ENCODE results near the gene ABCA1. TPM values are rescaled to one million over a fixed set of nuclear protein-coding genes. Genes with fewer than 3 reads are reported as not detected.

The ABCA1 gene
- total and polyA plus RNA-seq, 4 experiments from 2014 or later, result 0.57 to 1.2 (median 0.91) TPM

DNA sequence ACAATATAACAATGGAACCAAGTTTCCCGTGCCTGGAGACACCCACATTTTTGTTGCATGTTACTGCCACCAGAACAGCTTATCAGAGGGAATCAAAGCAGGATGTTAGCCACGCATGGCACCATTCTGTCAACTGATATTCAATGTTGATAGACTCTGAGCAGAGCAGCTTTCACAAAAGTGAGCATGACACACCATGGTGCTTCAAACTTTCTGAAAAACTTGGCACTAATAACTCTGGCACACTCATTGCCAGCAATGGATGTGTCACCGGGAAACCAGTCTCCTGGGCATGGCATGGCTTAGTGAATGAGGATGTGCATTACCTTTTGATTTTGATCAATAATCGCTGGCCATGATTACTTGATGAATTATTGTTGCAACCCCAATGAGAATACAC is 144.4 kb downstream of the ABCA1 start:
- ChIA-PET CTCF (ENCODE audit: partially characterized antibody) (interaction anchor here (1.1 kb wide), 1 partner anchor 335 kb away, joined by 3 read pairs; no protein-coding TSS in a partner anchor), POLR2A (ENCODE audit: partially characterized antibody) (no interaction called here)
- Histone ChIP-seq H3K4me3 (ENCODE audit: low read length in 2 of 2) (no peak overlapping the region), H3K27ac (ENCODE audit: low read depth, low read length) (no peak overlapping the region), H3K36me3 (ENCODE audit: insufficient read depth, low read length) (no peaks in the 10 kb centered on the region), H3K27me3 (ENCODE audit: insufficient read depth, low read length) (no peaks in the 10 kb centered on the region), H3K4me1 (ENCODE audit: insufficient read depth, low read length) (no peaks in the 10 kb centered on the region), H3K9me3 (ENCODE audit: control insufficient read depth in 1 of 2, low read length in 2 of 2) (no peaks in the 10 kb centered on the region)
- H3K9me3 Mint-ChIP-seq, result no peaks in the 10 kb centered on the region
- peaks cover 0 to 16% of the 10 kb centered on the region in 2 donors for H3K36me3 Mint-ChIP-seq
- H3K27me3 Mint-ChIP-seq, result no peaks in the 10 kb centered on the region
- H3K27ac Mint-ChIP-seq, result no peak overlapping the region
- DNase-seq, result no peak
- intact Hi-C loops (cut with micrococcal nuclease), result no loop called here
- no peak overlapping the region for H3K4me3 Mint-ChIP-seq
- H3K4me1 Mint-ChIP-seq, result no peaks in the 10 kb centered on the region

DNA sequence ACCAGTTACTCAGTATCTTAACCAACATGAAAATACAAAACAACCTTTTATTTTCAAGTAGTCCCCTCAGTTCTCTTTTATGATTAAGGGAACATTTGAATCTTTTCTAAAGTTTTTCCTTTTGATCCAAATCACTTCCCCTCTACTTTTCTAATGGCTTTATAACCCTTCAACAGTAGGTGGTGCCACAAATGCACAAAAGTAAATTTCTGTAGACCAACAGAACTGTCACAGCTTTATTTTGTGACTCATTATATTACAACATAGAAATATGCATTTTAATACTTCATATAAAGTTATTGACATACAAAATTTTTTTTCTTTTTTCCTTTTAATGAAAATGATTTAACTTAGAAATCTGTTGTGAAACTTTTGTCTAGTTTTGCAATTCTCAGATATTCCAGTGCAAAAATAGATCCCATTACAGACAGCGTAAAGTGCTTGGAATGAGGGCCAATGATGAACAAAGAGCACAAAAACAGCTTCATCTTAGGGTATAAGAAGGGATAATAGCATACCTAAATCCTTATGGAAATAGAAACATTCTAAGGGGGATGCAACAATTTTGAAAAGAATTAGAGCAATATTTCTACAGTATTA is 147.1 kb downstream of the ABCA1 start:
- intact Hi-C loops (cut with micrococcal nuclease), result loop anchor here (1.0 kb wide), 1 partner anchor 376 kb away; no protein-coding TSS in a partner anchor
- H3K4me1 ChIP-seq (ENCODE audit: insufficient read depth, low read length), result no peaks in the 10 kb centered on the region
- no peaks in the 10 kb centered on the region for H3K9me3 ChIP-seq (ENCODE audit: control insufficient read depth in 1 of 2, low read length in 2 of 2)
- DNase-seq, result peak in 1 of 5 donors; percentile 17
- Mint-ChIP-seq H3K36me3 (peaks cover 0 to 8% of the 10 kb centered on the region in 2 donors), H3K27me3 (no peaks in the 10 kb centered on the region), H3K4me1 (no peaks in the 10 kb centered on the region), H3K9me3 (no peaks in the 10 kb centered on the region), H3K27ac (no peak overlapping the region), H3K4me3 (no peak overlapping the region)
- no peaks in the 10 kb centered on the region for H3K36me3 ChIP-seq (ENCODE audit: insufficient read depth, low read length)
- POLR2A ChIA-PET (ENCODE audit: partially characterized antibody), result no interaction called here
- CTCF ChIA-PET (ENCODE audit: partially characterized antibody), result interaction anchor here (1.2 to 1.4 kb wide), 2 partner anchors 635 to 938 kb away, joined by 3 to 8 read pairs; no protein-coding TSS in a partner anchor
- H3K27me3 ChIP-seq (ENCODE audit: insufficient read depth, low read length), result no peaks in the 10 kb centered on the region
- H3K27ac ChIP-seq (ENCODE audit: low read depth, low read length), result no peak overlapping the region
- H3K4me3 ChIP-seq (ENCODE audit: low read length in 2 of 2), result no peak overlapping the region

DNA sequence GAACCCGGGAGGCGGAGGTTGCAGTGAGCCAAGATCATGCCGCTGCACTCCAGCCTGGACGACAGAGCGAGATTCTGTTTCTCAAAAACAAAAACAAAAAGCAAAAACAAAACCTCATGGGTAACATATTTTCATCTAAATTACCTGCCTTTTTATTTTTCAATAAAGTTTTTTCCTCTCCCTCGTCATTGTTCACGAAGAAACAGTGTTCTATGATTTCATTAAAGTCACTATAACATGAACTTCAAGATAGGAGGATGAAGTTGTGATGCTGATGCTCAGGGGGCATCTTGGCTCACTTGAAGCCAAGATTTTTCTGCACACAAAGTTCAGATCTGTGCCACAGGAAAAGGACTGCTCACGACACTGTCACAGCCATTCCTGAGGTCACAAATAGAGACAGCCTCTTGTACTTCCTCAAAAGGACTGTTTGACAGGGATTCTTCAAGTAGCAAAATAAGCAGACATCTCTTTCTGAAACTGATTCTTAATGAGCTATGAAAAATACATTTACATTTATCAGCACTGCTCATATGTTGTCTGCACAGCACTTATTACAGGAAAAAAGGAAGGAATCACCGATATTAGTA is 147.9 kb downstream of the ABCA1 start:
- Histone ChIP-seq H3K27me3 (ENCODE audit: insufficient read depth, low read length) (no peaks in the 10 kb centered on the region), H3K4me3 (ENCODE audit: low read length in 2 of 2) (no peak overlapping the region), H3K9me3 (ENCODE audit: control insufficient read depth in 1 of 2, low read length in 2 of 2) (no peaks in the 10 kb centered on the region), H3K27ac (ENCODE audit: low read depth, low read length) (no peak overlapping the region), H3K36me3 (ENCODE audit: insufficient read depth, low read length) (no peaks in the 10 kb centered on the region), H3K4me1 (ENCODE audit: insufficient read depth, low read length) (no peaks in the 10 kb centered on the region)
- CTCF ChIA-PET (ENCODE audit: partially characterized antibody), result interaction anchor here (1.4 kb wide), 1 partner anchor 636 kb away, joined by 8 read pairs; no protein-coding TSS in a partner anchor
- Mint-ChIP-seq H3K27me3 (no peaks in the 10 kb centered on the region), H3K36me3 (peaks cover 0 to 8% of the 10 kb centered on the region in 2 donors), H3K4me1 (no peaks in the 10 kb centered on the region), H3K4me3 (no peak overlapping the region), H3K27ac (no peak overlapping the region), H3K9me3 (no peaks in the 10 kb centered on the region)
- POLR2A ChIA-PET (ENCODE audit: partially characterized antibody), result no interaction called here
- intact Hi-C loops (cut with micrococcal nuclease), result no loop called here
- no peak for DNase-seq

DNA sequence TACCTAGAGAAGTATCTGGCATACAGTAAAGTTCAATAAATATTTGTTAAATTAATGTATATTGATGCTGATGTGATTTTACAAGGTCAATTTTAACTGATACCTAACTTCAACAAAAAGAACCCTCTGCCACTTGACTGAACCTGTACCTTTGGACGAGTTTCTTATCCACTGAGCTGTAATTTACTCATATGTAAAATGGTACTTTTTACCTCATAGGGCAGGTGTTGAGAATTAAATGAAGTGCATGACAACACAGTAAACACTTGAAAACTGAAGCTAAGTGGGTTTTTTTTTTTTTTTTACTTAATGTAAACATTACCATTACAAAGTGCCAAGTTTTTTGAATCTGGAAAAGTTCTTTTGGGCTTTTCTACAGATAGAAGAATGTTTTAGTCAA is 148.6 kb downstream of the ABCA1 start:
- Mint-ChIP-seq H3K36me3 (peaks cover 0 to 8% of the 10 kb centered on the region in 2 donors), H3K4me3 (no peak overlapping the region), H3K4me1 (no peaks in the 10 kb centered on the region), H3K27me3 (no peaks in the 10 kb centered on the region), H3K9me3 (no peaks in the 10 kb centered on the region), H3K27ac (no peak overlapping the region)
- H3K36me3 ChIP-seq (ENCODE audit: insufficient read depth, low read length), result no peaks in the 10 kb centered on the region
- H3K27ac ChIP-seq (ENCODE audit: low read depth, low read length), result no peak overlapping the region
- POLR2A ChIA-PET (ENCODE audit: partially characterized antibody), result no interaction called here
- H3K9me3 ChIP-seq (ENCODE audit: control insufficient read depth in 1 of 2, low read length in 2 of 2), result no peaks in the 10 kb centered on the region
- CTCF ChIA-PET (ENCODE audit: partially characterized antibody), result no interaction called here
- no peak overlapping the region for H3K4me3 ChIP-seq (ENCODE audit: low read length in 2 of 2)
- H3K27me3 ChIP-seq (ENCODE audit: insufficient read depth, low read length), result no peaks in the 10 kb centered on the region
- intact Hi-C loops (cut with micrococcal nuclease), result no loop called here
- H3K4me1 ChIP-seq (ENCODE audit: insufficient read depth, low read length), result no peaks in the 10 kb centered on the region
- DNase-seq, result no peak

DNA sequence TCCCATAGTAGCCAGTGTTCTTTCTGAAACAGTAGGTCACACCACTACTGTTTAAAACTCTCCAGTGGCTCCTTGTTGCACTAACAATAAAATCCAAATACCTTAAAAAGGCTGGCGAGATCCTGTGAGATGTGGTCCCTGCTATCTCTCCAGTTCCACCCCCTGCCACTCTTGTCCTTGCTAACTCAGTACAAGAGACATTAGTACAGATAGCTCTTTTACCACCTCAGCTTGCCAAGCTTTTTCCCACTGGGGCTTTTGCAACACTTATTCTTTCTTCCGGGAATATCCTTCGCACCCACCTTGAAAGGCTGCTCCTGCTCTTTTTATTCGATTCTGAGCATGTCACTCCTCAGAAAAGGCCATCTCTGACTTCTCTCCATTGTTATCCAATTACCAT is 149.2 kb downstream of the ABCA1 start:
- H3K27me3 Mint-ChIP-seq, result no peaks in the 10 kb centered on the region
- Histone ChIP-seq H3K27me3 (ENCODE audit: insufficient read depth, low read length) (no peaks in the 10 kb centered on the region), H3K27ac (ENCODE audit: low read depth, low read length) (no peak overlapping the region), H3K36me3 (ENCODE audit: insufficient read depth, low read length) (no peaks in the 10 kb centered on the region), H3K4me1 (ENCODE audit: insufficient read depth, low read length) (no peaks in the 10 kb centered on the region), H3K4me3 (ENCODE audit: low read length in 2 of 2) (no peak overlapping the region), H3K9me3 (ENCODE audit: control insufficient read depth in 1 of 2, low read length in 2 of 2) (no peaks in the 10 kb centered on the region)
- ChIA-PET POLR2A (ENCODE audit: partially characterized antibody) (no interaction called here), CTCF (ENCODE audit: partially characterized antibody) (interaction anchor here (1.4 kb wide), 1 partner anchor 9 kb away, joined by 3 read pairs; no protein-coding TSS in a partner anchor)
- no peak overlapping the region for H3K27ac Mint-ChIP-seq
- no peak overlapping the region for H3K4me3 Mint-ChIP-seq
- H3K4me1 Mint-ChIP-seq, result no peaks in the 10 kb centered on the region
- peaks cover 0 to 3% of the 10 kb centered on the region in 2 donors for H3K36me3 Mint-ChIP-seq
- no peak for DNase-seq
- intact Hi-C loops (cut with micrococcal nuclease), result no loop called here
- no peaks in the 10 kb centered on the region for H3K9me3 Mint-ChIP-seq

DNA sequence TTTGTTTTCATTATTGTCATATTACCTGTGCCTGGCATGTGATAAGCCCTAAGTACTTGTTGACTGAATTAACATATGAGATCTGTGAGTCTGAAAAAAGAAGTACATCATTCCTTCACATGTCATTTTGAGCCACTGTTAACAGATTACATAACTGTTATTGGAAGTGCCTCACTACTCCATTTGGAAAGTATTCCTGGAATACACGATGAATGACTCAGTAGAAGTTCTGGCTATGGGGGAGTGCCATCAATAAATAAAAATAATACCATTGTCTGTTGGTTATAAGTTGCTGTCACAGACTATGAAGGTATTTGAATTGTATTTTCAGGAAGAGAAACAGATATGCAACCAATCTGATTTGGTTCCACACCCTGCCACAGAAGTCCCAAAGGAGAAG is 151.2 kb downstream of the ABCA1 start:
- intact Hi-C loops (cut with micrococcal nuclease), result no loop called here
- Mint-ChIP-seq H3K27me3 (no peaks in the 10 kb centered on the region), H3K4me1 (no peaks in the 10 kb centered on the region), H3K4me3 (no peak overlapping the region), H3K27ac (no peak overlapping the region), H3K36me3 (no peaks in the 10 kb centered on the region), H3K9me3 (no peaks in the 10 kb centered on the region)
- ChIA-PET CTCF (ENCODE audit: partially characterized antibody) (no interaction called here), POLR2A (ENCODE audit: partially characterized antibody) (no interaction called here)
- DNase-seq, result no peak
- H3K27me3 ChIP-seq (ENCODE audit: insufficient read depth, low read length), result no peaks in the 10 kb centered on the region
- H3K36me3 ChIP-seq (ENCODE audit: insufficient read depth, low read length), result no peaks in the 10 kb centered on the region
- no peaks in the 10 kb centered on the region for H3K9me3 ChIP-seq (ENCODE audit: control insufficient read depth in 1 of 2, low read length in 2 of 2)
- H3K4me1 ChIP-seq (ENCODE audit: insufficient read depth, low read length), result no peaks in the 10 kb centered on the region
- no peak overlapping the region for H3K4me3 ChIP-seq (ENCODE audit: low read length in 2 of 2)
- no peak overlapping the region for H3K27ac ChIP-seq (ENCODE audit: low read depth, low read length)

DNA sequence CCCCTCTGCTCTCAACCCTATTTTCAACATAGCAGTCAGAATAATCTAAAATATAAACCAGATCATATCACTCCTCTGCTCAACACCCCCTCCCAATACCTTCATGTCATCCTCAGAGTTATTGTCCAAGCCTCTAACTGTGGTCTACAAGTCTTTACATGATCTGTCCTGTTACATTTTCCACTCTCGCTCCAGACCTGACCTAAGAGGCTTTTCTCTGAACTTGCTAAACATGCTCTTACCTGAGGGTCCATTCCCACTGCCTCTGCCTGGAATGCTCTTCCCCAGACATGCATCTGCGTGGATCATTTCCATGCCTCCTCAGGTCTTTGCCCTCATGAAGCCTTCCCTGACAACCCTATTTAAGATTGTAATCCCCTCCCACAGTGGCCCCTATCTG is 152.0 kb downstream of the ABCA1 start:
- no peaks in the 10 kb centered on the region for H3K27me3 ChIP-seq (ENCODE audit: insufficient read depth, low read length)
- POLR2A ChIA-PET (ENCODE audit: partially characterized antibody), result no interaction called here
- Mint-ChIP-seq H3K27ac (no peak overlapping the region), H3K27me3 (no peaks in the 10 kb centered on the region), H3K9me3 (no peaks in the 10 kb centered on the region), H3K36me3 (no peaks in the 10 kb centered on the region), H3K4me1 (no peaks in the 10 kb centered on the region), H3K4me3 (no peak overlapping the region)
- no peak overlapping the region for H3K27ac ChIP-seq (ENCODE audit: low read depth, low read length)
- no peak overlapping the region for H3K4me3 ChIP-seq (ENCODE audit: low read length in 2 of 2)
- no peak for DNase-seq
- no peaks in the 10 kb centered on the region for H3K9me3 ChIP-seq (ENCODE audit: control insufficient read depth in 1 of 2, low read length in 2 of 2)
- intact Hi-C loops (cut with micrococcal nuclease), result no loop called here
- no peaks in the 10 kb centered on the region for H3K36me3 ChIP-seq (ENCODE audit: insufficient read depth, low read length)
- H3K4me1 ChIP-seq (ENCODE audit: insufficient read depth, low read length), result no peaks in the 10 kb centered on the region
- CTCF ChIA-PET (ENCODE audit: partially characterized antibody), result no interaction called here
